Body of pancreas (tissue), 4 donors: ENCODE data around the gene KCND1.

ENCODE experiments used
- POLR2A ChIP-seq, 3 donors: fragments of 450-650 bp; IDR thresholded peaks; one replicate each; pipeline ENCODE4 v1.6.1; 2016; ENCODE audit warnings: antibody characterized with exemption in 3 of 3, mild to moderate bottlenecking in 2 of 3
- TF ChIP-seq, protein P1 (sequence below), 7 experiments: fragments of 450-650 bp in 4 of 7; fragments of 200-600 bp in 3 of 7; sonication (generic) in 3 of 7; IDR thresholded peaks; one replicate each; pipeline ENCODE4 v1.5.1; 2016 to 2019; ENCODE audit warnings: antibody characterized with exemption in 7 of 7

DNA sequence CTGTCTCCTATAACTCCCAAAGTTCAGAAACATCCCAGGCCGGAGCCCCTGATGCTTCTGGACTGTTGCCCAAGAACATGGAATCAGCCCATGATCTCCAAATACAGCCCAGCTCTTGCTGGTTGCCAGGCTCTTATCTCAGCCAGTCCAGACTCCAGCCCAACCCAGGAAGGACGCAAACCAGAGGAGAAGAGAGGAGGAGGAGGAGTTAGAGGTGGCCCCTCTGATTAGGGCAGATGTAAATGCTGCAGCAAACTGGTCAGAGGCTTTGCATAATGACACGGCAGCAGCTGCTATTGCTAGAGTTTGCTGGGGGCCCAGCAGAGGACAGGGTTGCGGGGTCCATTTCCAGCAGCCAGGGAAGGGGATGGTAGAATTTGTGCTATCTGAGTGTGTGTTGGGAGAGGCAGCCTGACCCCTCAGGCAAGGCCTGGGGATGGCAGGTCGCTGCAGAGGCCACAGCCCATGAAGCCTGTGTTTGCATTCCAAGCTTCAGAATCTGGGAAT is 10.0 kb downstream of the KCND1 start:
- TF ChIP-seq, protein P1, sequence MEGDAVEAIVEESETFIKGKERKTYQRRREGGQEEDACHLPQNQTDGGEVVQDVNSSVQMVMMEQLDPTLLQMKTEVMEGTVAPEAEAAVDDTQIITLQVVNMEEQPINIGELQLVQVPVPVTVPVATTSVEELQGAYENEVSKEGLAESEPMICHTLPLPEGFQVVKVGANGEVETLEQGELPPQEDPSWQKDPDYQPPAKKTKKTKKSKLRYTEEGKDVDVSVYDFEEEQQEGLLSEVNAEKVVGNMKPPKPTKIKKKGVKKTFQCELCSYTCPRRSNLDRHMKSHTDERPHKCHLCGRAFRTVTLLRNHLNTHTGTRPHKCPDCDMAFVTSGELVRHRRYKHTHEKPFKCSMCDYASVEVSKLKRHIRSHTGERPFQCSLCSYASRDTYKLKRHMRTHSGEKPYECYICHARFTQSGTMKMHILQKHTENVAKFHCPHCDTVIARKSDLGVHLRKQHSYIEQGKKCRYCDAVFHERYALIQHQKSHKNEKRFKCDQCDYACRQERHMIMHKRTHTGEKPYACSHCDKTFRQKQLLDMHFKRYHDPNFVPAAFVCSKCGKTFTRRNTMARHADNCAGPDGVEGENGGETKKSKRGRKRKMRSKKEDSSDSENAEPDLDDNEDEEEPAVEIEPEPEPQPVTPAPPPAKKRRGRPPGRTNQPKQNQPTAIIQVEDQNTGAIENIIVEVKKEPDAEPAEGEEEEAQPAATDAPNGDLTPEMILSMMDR (IDR thresholded peaks at IDR 0.05): no peak
- no peak for TF ChIP-seq POLR2A (IDR thresholded peaks at IDR 0.05)
